Liver (tissue), 9 donors: ENCODE measurements around the gene MCTP2. TPM values are rescaled to one million over a fixed set of nuclear protein-coding genes. Genes with fewer than 3 reads are reported as not detected.
"Not testable (repeated sequence)": the region's sequence is repeated elsewhere in the genome, so short reads cannot be mapped to it uniquely, and the experiment has no call there.

Experiments used
- DNase-seq: peaks from one replicate; pipeline ENCODE4 v3.0.0-alpha.2; 2017; ENCODE audit warnings: low spot score
- H3K27ac ChIP-seq, 2 donors: one replicate each; pipeline ENCODE4 v1.7.0; 2013; ENCODE audit warnings: inconsistent platforms in 2 of 2, low read length in 2 of 2, control low read depth in 1 of 2, low read depth in 1 of 2, mild to moderate bottlenecking in 1 of 2
- H3K27me3 ChIP-seq, 4 donors: one replicate each; pipeline versions ENCODE4 v1.6.1 to v1.7.0; 2013; ENCODE audit warnings: low read length in 3 of 4, inconsistent platforms in 1 of 4, mild to moderate bottlenecking in 1 of 4, moderate library complexity in 1 of 4; ENCODE audit not compliant: control insufficient read depth in 4 of 4, insufficient read depth in 4 of 4
- H3K36me3 ChIP-seq, 4 donors: one replicate each; pipeline versions ENCODE4 v1.6.1 to v1.7.0; 2013; ENCODE audit warnings: low read length in 3 of 4, mild to moderate bottlenecking in 3 of 4, low read depth in 1 of 4, moderate library complexity in 1 of 4; ENCODE audit not compliant: control insufficient read depth in 4 of 4, insufficient read depth in 3 of 4
- H3K4me1 ChIP-seq, 4 donors: one replicate each; pipeline versions ENCODE4 v1.6.1 to v1.7.0; 2013; ENCODE audit warnings: low read length in 3 of 4, mild to moderate bottlenecking in 3 of 4, moderate library complexity in 1 of 4; ENCODE audit not compliant: control insufficient read depth in 4 of 4, insufficient read depth in 4 of 4
- H3K4me3 ChIP-seq, 3 donors: one replicate each; pipeline versions ENCODE4 v1.6.1 to v1.7.0; 2013; ENCODE audit warnings: low read length in 3 of 3, control low read depth in 1 of 3, low read depth in 1 of 3, mild to moderate bottlenecking in 1 of 3
- H3K9ac ChIP-seq, 2 donors: one replicate each; pipeline ENCODE4 v1.7.0; 2013; ENCODE audit warnings: low read length in 2 of 2, mild to moderate bottlenecking in 2 of 2, moderate library complexity in 2 of 2, control low read depth in 1 of 2, low read depth in 1 of 2
- H3K9me3 ChIP-seq, 4 donors: one replicate each; pipeline versions ENCODE4 v1.6.1 to v1.7.0; 2013; ENCODE audit warnings: low read length in 3 of 4; ENCODE audit not compliant: control insufficient read depth in 4 of 4
- EGR1 ChIP-seq, 2 donors: IDR thresholded peaks; 2 replicates each; pipeline ENCODE4 v1.6.1; 2016 to 2018; ENCODE audit warnings: antibody characterized with exemption in 2 of 2, low read depth in 2 of 2
- FOXA1 ChIP-seq: IDR thresholded peaks from 2 replicates; pipeline ENCODE4 v1.6.1; 2016; ENCODE audit warnings: antibody characterized with exemption
- GABPA ChIP-seq, 2 donors: IDR thresholded peaks in 1 of 2; conservative IDR thresholded peaks in 1 of 2; 2 replicates each; pipeline ENCODE4 v1.6.1; 2016; ENCODE audit warnings: antibody characterized with exemption in 2 of 2, mild to moderate bottlenecking in 1 of 2, moderate library complexity in 1 of 2
- HNF4A ChIP-seq, 2 donors: conservative IDR thresholded peaks; 2 replicates each; pipeline ENCODE4 v1.6.1; 2016; ENCODE audit warnings: antibody characterized with exemption in 2 of 2, mild to moderate bottlenecking in 2 of 2
- HNF4G ChIP-seq: IDR thresholded peaks from 2 replicates; pipeline ENCODE4 v1.6.1; 2016; ENCODE audit warnings: antibody characterized with exemption
- JUND ChIP-seq, 2 donors: IDR thresholded peaks; 2 replicates each; pipeline ENCODE4 v1.6.1; 2016; ENCODE audit warnings: antibody characterized with exemption in 2 of 2
- NR2F2 ChIP-seq: IDR thresholded peaks from 2 replicates; pipeline ENCODE4 v1.6.1; 2016; ENCODE audit warnings: antibody characterized with exemption
- RAD21 ChIP-seq, 2 donors: IDR thresholded peaks; 2 replicates each; pipeline ENCODE4 v1.6.1; 2016; ENCODE audit warnings: antibody characterized with exemption in 2 of 2, mild to moderate bottlenecking in 2 of 2
- RXRA ChIP-seq, 2 donors: IDR thresholded peaks; 2 replicates each; pipeline ENCODE4 v1.6.1; 2017 to 2018; ENCODE audit warnings: antibody characterized with exemption in 2 of 2, mild to moderate bottlenecking in 1 of 2
- SP1 ChIP-seq: IDR thresholded peaks from 2 replicates; pipeline ENCODE4 v1.6.1; 2018; ENCODE audit warnings: antibody characterized with exemption, mild to moderate bottlenecking
- YY1 ChIP-seq: IDR thresholded peaks from 2 replicates; pipeline ENCODE4 v1.6.1; 2016; ENCODE audit warnings: antibody characterized with exemption, mild to moderate bottlenecking
- WGBS: extraction: QIAGEN DNeasy Blood & Tissue Kit; methylation state at CpG from one replicate; pipeline ENCODE4 v1.1.7; 2013; 5-methylcytosine and 5-hydroxymethylcytosine counted together
- polyA plus RNA-seq, 2 donors: library from polyadenylated mRNA; stranded (reverse) in 1 of 2; unstranded in 1 of 2; fragments of 200-250 nt in 1 of 2; fragments of >200 nt in 1 of 2; fragmentation: Nextera tagmentation in 1 of 2; extraction: Ambion mirVana in 1 of 2; gene quantifications; one replicate each; pipeline versions ENCODE4 v1.2.1 to v1.2.3, GENCODE V29; 2013 to 2015
- total RNA-seq, 2 donors: library from RNA; depleted of rRNA; stranded (reverse); fragments of >200 nt; gene quantifications; one replicate each; pipeline ENCODE4 v1.2.3, GENCODE V29; 2014
- TF ChIP-seq, protein P1 (sequence below): IDR thresholded peaks from 2 replicates; pipeline ENCODE4 v1.6.1; 2016; ENCODE audit warnings: antibody characterized with exemption
- TF ChIP-seq, protein P2 (sequence below): IDR thresholded peaks from 2 replicates; pipeline ENCODE4 v1.6.1; 2016; ENCODE audit warnings: antibody characterized with exemption, mild to moderate bottlenecking
- TF ChIP-seq, protein P3 (sequence below): IDR thresholded peaks from 2 replicates; pipeline ENCODE4 v1.6.1; 2016; ENCODE audit warnings: antibody characterized with exemption
- TF ChIP-seq, protein P4 (sequence below): fragments of 150-350 bp; IDR thresholded peaks from 2 replicates; pipeline ENCODE4 v1.5.1; 2017; ENCODE audit warnings: improper control_type of control experiment, low read depth, low read length; ENCODE audit not compliant: missing input control
- donor health status: healthy.
- donor health status: healthy.
- donor health status: healthy.
- donor health status: healthy.
- donor health status: healthy.

MCTP2 gene
- total and polyA plus RNA-seq, 4 donors: 0.43 to 9.9 (median 3.5) TPM

DNA sequence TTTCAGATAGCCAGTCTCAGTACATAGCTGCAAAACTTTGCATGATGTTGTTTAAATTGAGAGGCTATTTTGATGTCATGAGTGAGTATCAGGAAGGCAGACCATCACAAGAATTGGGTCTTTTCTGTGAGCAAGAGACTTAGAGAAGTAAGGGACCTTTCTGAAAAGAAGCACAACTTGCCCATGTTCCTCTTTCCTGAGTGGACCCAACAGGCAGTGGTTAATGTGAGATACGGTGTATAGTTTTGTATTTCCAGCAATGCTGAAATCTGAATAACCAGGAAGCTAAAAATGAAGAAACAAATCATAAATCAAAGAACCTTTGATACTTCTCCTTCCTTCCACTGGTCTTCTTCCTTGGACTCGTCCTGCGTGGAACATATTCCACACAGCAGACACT is 25.1 kb downstream of the MCTP2 start:
- H3K4me1 ChIP-seq: no peaks in the 10 kb centered on the region

DNA sequence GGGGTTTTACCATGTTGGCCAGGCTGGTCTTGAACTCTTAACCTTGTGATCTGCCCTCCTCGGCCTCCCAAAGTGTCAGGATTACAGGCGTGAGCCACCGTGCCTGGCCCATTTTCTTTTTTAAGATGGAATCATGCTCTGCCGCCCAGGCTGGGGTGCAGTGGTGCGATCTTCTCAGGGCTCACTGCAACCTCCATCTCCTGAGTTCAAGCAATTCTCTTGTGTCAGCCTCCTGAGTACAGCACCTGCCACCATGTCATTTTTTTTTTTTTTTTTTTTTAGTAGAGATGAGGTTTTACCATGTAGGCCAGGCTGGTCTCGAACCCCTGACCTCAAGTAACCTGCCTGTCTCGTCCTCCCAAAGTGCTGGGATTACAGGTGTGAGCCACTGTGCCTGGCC is 26.4 kb downstream of the MCTP2 start:
- not testable (repeated sequence) for H3K4me3 ChIP-seq, H3K27ac ChIP-seq, H3K4me1 ChIP-seq, H3K9ac ChIP-seq, H3K9me3 ChIP-seq, H3K36me3 ChIP-seq, DNase-seq, H3K27me3 ChIP-seq
- WGBS: 88% methylated on average over 7 of the region's 7 CpGs

More for the DNA sequence above, 25.1 kb downstream of the MCTP2 start:
- no peaks in the 10 kb centered on the region for H3K36me3 ChIP-seq
- TF ChIP-seq RXRA (IDR thresholded peaks at IDR 0.05): no peak
- TF ChIP-seq SP1: no peak
- no peak for TF ChIP-seq RAD21 (IDR thresholded peaks at IDR 0.05)
- TF ChIP-seq, protein P1, sequence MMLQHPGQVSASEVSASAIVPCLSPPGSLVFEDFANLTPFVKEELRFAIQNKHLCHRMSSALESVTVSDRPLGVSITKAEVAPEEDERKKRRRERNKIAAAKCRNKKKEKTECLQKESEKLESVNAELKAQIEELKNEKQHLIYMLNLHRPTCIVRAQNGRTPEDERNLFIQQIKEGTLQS: no peak
- TF ChIP-seq EGR1 (IDR thresholded peaks at IDR 0.05; ENCODE audit: low read depth in 2 of 2): no peak
- TF ChIP-seq, protein P2, sequence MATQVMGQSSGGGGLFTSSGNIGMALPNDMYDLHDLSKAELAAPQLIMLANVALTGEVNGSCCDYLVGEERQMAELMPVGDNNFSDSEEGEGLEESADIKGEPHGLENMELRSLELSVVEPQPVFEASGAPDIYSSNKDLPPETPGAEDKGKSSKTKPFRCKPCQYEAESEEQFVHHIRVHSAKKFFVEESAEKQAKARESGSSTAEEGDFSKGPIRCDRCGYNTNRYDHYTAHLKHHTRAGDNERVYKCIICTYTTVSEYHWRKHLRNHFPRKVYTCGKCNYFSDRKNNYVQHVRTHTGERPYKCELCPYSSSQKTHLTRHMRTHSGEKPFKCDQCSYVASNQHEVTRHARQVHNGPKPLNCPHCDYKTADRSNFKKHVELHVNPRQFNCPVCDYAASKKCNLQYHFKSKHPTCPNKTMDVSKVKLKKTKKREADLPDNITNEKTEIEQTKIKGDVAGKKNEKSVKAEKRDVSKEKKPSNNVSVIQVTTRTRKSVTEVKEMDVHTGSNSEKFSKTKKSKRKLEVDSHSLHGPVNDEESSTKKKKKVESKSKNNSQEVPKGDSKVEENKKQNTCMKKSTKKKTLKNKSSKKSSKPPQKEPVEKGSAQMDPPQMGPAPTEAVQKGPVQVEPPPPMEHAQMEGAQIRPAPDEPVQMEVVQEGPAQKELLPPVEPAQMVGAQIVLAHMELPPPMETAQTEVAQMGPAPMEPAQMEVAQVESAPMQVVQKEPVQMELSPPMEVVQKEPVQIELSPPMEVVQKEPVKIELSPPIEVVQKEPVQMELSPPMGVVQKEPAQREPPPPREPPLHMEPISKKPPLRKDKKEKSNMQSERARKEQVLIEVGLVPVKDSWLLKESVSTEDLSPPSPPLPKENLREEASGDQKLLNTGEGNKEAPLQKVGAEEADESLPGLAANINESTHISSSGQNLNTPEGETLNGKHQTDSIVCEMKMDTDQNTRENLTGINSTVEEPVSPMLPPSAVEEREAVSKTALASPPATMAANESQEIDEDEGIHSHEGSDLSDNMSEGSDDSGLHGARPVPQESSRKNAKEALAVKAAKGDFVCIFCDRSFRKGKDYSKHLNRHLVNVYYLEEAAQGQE: no peak
- TF ChIP-seq YY1: no peak
- no peak for TF ChIP-seq GABPA (IDR thresholded peaks at IDR 0.05 in 1 of 2, conservative IDR thresholded peaks at IDR 0.05 in 1 of 2)
- TF ChIP-seq, protein P3, sequence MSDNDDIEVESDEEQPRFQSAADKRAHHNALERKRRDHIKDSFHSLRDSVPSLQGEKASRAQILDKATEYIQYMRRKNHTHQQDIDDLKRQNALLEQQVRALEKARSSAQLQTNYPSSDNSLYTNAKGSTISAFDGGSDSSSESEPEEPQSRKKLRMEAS: no peak
- no peak for TF ChIP-seq HNF4A (conservative IDR thresholded peaks at IDR 0.05)
- TF ChIP-seq, protein P4, sequence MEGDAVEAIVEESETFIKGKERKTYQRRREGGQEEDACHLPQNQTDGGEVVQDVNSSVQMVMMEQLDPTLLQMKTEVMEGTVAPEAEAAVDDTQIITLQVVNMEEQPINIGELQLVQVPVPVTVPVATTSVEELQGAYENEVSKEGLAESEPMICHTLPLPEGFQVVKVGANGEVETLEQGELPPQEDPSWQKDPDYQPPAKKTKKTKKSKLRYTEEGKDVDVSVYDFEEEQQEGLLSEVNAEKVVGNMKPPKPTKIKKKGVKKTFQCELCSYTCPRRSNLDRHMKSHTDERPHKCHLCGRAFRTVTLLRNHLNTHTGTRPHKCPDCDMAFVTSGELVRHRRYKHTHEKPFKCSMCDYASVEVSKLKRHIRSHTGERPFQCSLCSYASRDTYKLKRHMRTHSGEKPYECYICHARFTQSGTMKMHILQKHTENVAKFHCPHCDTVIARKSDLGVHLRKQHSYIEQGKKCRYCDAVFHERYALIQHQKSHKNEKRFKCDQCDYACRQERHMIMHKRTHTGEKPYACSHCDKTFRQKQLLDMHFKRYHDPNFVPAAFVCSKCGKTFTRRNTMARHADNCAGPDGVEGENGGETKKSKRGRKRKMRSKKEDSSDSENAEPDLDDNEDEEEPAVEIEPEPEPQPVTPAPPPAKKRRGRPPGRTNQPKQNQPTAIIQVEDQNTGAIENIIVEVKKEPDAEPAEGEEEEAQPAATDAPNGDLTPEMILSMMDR: no peak
- TF ChIP-seq FOXA1: no peak
- no peak for TF ChIP-seq JUND (IDR thresholded peaks at IDR 0.05)
- TF ChIP-seq HNF4G: no peak
- DNase-seq: no peak
- H3K27me3 ChIP-seq: no peaks in the 10 kb centered on the region
- 80% methylated on average over 3 of the region's 3 CpGs for WGBS
- no peak overlapping the region for H3K9ac ChIP-seq
- H3K9me3 ChIP-seq: peaks cover 0 to 3% (median 0%) of the 10 kb centered on the region in 4 donors
- no peak overlapping the region for H3K27ac ChIP-seq
- H3K4me3 ChIP-seq: no peak overlapping the region

DNA sequence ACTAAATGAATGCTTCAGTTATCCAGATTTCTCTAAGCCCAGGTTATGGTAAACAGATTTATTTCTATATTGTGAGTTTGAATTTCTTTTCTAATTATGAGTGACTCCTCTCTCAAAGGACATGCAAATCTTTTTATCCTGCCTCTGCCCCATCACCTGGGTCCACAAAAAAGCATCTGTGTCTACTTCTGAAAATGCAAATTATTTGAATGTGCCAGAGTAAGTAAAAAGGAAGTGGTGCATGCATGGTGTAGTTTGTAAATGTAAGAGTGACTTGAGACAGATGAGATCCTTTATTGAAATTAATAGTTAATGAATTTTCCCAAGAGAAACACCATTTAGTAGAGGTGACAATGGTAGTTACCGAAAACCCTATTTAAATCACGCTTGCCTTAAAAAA is 26.9 kb downstream of the MCTP2 start:
- DNase-seq: no peak
- Histone ChIP-seq H3K4me3 (no peak overlapping the region), H3K9me3 (no peaks in the 10 kb centered on the region), H3K27ac (no peak overlapping the region), H3K9ac (no peak overlapping the region), H3K36me3 (no peaks in the 10 kb centered on the region), H3K4me1 (no peaks in the 10 kb centered on the region), H3K27me3 (no peaks in the 10 kb centered on the region)
- WGBS: 95% methylated on average over 2 of the region's 2 CpGs
- TF ChIP-seq SP1: no peak
- TF ChIP-seq, protein P1: no peak
- TF ChIP-seq YY1: no peak
- TF ChIP-seq HNF4G: no peak
- TF ChIP-seq, protein P2: no peak
- TF ChIP-seq, protein P3: no peak
- no peak for TF ChIP-seq HNF4A (conservative IDR thresholded peaks at IDR 0.05)
- no peak for TF ChIP-seq RAD21 (IDR thresholded peaks at IDR 0.05)
- TF ChIP-seq NR2F2: no peak
